Measurements from ENCODE around the gene CASKIN2. TPM values are rescaled to one million over a fixed set of nuclear protein-coding genes. Genes with fewer than 3 reads are reported as not detected.

CASKIN2 gene
- total and polyA plus RNA-seq, 7 donors, result 8.2 to 33.5 (median 26.3) TPM

DNA sequence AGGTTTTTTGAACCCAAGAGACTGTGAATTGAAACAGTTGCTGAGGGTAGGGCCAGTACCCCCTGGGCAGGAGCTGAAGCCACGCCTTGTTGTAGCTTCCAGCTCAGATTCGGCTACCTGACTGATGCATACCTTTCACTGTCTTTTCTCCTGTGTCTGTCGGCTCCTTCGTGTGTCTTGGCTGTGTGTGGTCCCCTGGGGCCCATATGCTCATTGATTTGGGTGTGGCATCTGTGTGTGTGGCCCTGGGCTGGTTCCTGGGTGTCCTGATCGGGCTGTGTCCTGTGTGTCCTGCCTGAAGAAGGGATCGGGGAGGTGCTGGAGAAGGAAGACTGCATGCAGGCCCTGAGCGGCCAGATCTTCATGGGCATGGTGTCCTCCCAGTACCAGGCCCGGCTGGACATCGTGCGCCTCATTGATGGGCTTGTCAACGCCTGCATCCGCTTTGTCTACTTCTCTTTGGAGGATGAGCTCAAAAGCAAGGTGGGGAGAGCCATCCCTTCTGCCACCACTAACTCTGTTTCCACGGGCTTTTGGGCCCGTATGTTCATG is 20.9 kb downstream of the CASKIN2 start:
- TF ChIP-seq, protein P1, sequence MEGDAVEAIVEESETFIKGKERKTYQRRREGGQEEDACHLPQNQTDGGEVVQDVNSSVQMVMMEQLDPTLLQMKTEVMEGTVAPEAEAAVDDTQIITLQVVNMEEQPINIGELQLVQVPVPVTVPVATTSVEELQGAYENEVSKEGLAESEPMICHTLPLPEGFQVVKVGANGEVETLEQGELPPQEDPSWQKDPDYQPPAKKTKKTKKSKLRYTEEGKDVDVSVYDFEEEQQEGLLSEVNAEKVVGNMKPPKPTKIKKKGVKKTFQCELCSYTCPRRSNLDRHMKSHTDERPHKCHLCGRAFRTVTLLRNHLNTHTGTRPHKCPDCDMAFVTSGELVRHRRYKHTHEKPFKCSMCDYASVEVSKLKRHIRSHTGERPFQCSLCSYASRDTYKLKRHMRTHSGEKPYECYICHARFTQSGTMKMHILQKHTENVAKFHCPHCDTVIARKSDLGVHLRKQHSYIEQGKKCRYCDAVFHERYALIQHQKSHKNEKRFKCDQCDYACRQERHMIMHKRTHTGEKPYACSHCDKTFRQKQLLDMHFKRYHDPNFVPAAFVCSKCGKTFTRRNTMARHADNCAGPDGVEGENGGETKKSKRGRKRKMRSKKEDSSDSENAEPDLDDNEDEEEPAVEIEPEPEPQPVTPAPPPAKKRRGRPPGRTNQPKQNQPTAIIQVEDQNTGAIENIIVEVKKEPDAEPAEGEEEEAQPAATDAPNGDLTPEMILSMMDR (IDR thresholded peaks at IDR 0.05), result no peak

DNA sequence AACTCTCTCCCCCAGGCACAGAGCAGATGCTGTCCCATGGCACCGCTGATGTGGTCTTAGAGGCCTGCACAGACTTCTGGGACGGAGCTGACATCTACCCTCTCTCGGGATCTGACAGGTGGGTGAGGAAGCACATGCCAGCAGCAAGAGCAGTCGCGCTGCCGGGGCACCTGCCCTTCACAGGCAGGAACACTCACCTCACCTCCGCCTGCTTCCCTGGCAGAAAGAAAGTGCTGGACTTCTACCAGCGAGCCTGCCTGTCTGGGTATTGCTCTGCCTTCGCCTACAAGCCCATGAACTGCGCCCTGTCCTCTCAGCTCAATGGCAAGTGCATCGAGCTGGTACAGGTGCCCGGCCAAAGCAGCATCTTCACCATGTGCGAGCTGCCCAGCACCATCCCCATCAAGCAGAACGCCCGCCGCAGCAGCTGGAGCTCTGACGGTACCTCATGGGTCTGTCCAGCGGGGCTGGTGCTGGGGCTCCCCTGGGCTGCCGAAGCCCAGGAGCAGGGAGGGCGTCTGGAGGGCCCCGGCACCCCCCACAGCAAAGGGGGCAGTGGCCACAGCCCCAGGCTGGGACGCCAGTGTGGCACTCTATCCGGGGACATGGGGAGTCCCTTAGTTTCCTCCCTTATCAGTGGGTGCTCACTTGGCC is 21.7 kb downstream of the CASKIN2 start:
- WGBS, 3 donors, result 92 to 94% (median 93%) methylated on average over 22 to 23 of the region's 23 CpGs

More for the DNA sequence above, 20.9 kb downstream of the CASKIN2 start:
- peaks cover 27% of the 10 kb centered on the region for H3K4me1 ChIP-seq
- H3K9me3 ChIP-seq, result no peaks in the 10 kb centered on the region
- no peak overlapping the region for H3K27ac ChIP-seq
- H3K4me3 ChIP-seq, result no peak overlapping the region
- H3K36me3 ChIP-seq (ENCODE audit: insufficient read depth in 1 of 2, low read depth in 1 of 2), result peaks cover 0 to 80% of the 10 kb centered on the region in 2 donors
- intact Hi-C loops (cut with DNase I), result no loop called here
- ATAC-seq, result no peak
- no peak for DNase-seq
- H3K27me3 ChIP-seq (ENCODE audit: insufficient read depth in 3 of 3, low read length in 2 of 3), result no peaks in the 10 kb centered on the region
- WGBS, 3 donors, result 86 to 90% (median 90%) methylated on average over 14 of the region's 14 CpGs

DNA sequence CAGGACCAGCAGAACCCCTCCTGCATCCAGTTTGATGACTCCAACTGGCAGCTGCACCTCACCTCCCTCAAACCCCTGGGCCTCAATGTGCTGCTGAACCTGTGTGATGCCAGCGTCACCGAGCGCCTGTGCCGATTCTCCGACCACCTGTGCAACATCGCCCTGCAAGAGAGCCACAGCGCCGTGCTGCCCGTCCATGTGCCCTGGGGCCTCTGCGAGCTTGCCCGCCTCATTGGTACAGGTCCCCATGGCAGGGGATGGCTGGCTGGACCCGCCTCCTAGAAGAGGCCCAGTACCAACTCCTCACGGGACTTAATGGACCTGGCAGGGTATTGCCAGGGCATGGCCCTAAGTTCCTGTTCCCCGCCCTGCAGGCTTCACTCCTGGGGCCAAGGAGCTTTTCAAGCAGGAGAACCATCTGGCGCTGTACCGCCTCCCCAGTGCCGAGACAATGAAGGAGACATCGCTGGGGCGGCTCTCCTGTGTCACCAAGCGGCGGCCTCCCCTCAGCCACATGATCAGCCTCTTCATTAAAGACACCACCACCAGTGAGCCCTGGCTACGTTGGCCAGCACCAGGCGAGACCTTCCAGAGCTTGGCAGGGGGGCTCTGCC is 22.7 kb downstream of the CASKIN2 start:
- whole genome bisulfite sequencing, 3 donors, result 88 to 91% (median 90%) methylated on average over 23 of the region's 23 CpGs

More for the DNA sequence above, 21.7 kb downstream of the CASKIN2 start:
- Histone ChIP-seq H3K4me1 (peaks cover 28% of the 10 kb centered on the region), H3K27ac (no peak overlapping the region), H3K4me3 (no peak overlapping the region), H3K9me3 (no peaks in the 10 kb centered on the region), H3K36me3 (ENCODE audit: insufficient read depth in 1 of 2, low read depth in 1 of 2) (peaks cover 0 to 76% of the 10 kb centered on the region in 2 donors), H3K27me3 (ENCODE audit: insufficient read depth in 3 of 3, low read length in 2 of 3) (no peaks in the 10 kb centered on the region)
- no peak for ATAC-seq
- TF ChIP-seq, protein P1 (IDR thresholded peaks at IDR 0.05), result no peak
- intact Hi-C loops (cut with DNase I), result no loop called here
- DNase-seq, result no peak

DNA sequence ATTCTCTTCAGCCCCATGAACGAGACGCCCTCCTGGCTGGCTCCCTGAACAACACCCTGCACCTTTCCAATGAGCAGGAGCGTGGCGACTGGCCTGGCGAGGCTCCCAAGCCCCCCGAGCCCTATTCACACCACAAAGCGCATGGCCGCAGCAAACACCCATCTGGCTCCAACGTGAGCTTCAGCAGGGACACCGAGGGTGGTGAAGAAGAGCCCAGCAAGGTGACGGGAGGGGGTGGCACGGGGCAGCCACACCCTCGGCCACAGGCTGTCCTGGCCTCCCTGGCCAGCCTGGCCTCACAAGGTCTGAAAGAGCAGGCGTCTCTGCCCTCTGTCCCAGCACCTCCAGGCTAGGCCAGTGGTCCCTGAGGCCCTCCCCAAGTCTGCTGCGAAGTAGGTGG is 23.7 kb downstream of the CASKIN2 start:
- WGBS, 3 donors, result 90 to 93% (median 92%) methylated on average over 15 of the region's 15 CpGs
- Histone ChIP-seq H3K36me3 (ENCODE audit: insufficient read depth in 1 of 2, low read depth in 1 of 2) (peaks cover 0 to 58% of the 10 kb centered on the region in 2 donors), H3K27me3 (ENCODE audit: insufficient read depth in 3 of 3, low read length in 2 of 3) (no peaks in the 10 kb centered on the region), H3K9me3 (no peaks in the 10 kb centered on the region), H3K27ac (no peak overlapping the region), H3K4me1 (peaks cover 44% of the 10 kb centered on the region), H3K4me3 (no peak overlapping the region)
- DNase-seq, result no peak
- intact Hi-C loops (cut with DNase I), result no loop called here
- no peak for ATAC-seq
- TF ChIP-seq, protein P1 (IDR thresholded peaks at IDR 0.05), result no peak

More for the DNA sequence above, 22.7 kb downstream of the CASKIN2 start:
- TF ChIP-seq, protein P1 (IDR thresholded peaks at IDR 0.05), result no peak
- Histone ChIP-seq H3K27me3 (ENCODE audit: insufficient read depth in 3 of 3, low read length in 2 of 3) (no peaks in the 10 kb centered on the region), H3K27ac (no peak overlapping the region), H3K4me1 (peaks cover 35% of the 10 kb centered on the region), H3K4me3 (no peak overlapping the region), H3K36me3 (ENCODE audit: insufficient read depth in 1 of 2, low read depth in 1 of 2) (peaks cover 0 to 68% of the 10 kb centered on the region in 2 donors), H3K9me3 (no peaks in the 10 kb centered on the region)
- intact Hi-C loops (cut with DNase I), result no loop called here
- ATAC-seq, result no peak
- no peak for DNase-seq
